Measurements from ENCODE around the gene ESAM.

Gene ESAM, protein sequence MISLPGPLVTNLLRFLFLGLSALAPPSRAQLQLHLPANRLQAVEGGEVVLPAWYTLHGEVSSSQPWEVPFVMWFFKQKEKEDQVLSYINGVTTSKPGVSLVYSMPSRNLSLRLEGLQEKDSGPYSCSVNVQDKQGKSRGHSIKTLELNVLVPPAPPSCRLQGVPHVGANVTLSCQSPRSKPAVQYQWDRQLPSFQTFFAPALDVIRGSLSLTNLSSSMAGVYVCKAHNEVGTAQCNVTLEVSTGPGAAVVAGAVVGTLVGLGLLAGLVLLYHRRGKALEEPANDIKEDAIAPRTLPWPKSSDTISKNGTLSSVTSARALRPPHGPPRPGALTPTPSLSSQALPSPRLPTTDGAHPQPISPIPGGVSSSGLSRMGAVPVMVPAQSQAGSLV

DNA sequence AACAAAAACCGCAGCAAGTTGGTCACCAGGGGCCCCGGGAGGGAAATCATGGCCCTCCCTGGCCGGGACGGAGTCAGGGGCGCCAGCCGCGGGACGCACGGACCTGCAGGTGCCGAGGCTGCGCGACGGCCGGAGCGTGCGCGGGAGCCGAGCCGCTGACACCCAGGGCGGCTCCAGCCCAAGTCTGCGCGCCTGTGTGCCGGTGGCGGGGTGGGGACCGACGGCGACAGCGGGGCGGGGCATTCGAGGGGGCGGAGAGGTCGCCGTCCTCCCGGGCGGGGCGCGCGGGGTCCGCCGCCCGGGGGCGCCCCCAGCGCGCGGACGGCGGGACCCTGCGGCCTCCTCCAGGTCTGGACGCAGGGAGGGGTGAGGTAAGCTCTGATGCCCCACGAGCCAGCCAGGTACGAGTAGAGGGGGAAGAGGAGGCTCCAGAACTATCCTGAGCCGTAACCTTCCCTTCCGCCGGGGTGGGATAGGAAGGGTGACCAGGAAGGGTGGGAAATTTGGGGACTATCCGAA lies at the start of gene ESAM:
ESAM (minus strand) TSS at position 186 of the 519 bp plus-strand sequence; CDS start at position 50, 136 bp downstream.
- no peak for DNase-seq

DNA sequence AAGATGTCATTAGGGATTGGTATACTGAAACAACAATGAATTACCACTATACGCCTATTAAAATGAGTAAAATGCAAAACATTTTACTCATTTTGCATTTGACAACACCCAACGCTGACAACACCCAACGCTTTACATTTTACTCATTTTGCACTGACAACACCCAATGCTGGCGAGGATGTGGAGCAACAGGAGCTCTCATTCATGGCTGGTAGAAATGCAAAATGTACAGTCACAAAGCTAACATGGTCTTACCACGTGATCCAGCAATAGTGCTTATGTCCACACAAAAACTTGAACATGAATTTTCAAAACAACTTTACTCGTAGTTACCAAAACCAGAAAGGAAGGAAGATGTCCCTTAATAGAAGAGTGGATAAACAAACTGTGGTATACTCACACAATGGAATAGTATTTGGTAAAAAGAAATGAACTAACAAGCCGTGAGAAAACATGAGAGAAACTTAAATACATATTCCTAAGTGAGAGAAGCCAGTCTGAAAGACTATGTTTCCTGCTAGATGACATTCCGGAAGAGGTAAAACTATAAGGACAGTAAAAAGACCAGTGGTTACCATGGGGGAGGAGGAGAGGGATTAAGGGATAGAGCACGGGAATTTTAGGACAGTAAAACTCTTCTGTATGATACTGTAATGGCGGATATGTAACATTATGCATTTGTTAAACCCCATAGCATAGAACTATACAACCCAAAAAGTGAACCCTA lies 49.5 kb upstream of the ESAM start:
- no peak for DNase-seq

DNA sequence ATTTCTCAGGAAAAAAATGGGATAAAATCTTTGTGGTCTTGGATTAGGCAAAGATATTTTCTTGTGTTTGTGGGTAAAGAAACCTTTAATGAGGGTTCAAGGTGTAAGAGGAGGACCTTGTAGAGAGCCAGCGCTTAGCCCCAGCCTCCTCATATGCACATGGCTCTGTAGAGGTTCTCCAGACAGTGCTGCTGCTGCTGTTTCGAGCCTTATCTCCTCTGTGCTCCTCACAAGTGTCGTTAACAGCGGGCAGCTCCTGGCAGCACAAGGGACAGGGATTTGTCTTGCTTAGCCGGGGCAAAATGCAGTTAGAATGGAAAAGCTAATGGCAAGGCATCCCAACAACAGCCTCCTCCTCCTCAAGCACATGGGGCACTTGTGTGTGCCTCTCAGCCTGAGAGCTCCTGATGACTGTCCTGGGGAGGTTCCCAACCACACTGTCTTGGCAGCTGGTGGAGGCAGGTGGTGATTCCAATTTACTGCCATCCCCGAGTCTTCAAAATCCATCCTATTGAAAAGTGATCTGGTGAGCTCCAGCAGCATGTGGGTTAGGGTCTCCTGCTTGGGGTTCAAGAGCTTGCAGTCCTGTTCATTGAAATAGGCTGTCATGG lies 45.7 kb upstream of the ESAM start:
- DNase-seq = no peak

DNA sequence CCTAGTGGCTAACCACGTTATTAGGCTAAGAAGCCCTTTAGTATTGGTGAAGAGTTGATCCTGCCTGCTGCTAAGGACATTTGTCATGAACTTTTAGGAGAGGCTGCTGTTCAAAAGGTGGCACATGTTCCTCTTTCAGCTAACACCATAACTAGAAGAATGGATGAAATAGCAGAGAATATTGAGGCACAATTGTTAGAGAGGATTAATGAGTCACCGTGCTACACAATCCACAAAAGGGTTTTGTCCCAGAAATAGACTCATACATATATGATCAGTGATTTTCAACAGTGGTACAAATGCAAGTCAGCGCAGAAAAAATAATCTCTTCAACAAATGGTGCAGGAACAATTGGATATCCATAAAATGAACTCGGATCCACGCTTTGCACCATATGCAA lies 45.1 kb upstream of the ESAM start:
- DNase-seq = no peak

DNA sequence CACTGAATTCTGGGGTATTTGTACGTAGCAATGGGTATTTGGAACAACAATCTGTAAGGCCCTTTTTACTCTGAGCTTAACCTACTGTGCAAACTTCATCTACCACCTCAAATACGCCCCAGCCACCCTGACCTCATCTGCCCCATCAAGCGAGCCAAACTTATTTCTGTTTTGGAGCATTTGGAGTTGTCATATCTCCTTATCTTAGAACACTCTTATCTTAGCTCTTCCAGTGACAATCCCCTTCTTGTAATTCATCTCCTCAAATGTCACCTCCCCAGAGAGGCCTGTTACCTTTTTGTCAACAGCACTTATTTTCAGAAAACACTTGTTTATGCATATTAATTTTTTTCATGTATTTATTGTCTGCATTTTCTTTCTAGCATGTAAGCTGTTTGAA lies 42.8 kb upstream of the ESAM start:
- no peak for DNase-seq

DNA sequence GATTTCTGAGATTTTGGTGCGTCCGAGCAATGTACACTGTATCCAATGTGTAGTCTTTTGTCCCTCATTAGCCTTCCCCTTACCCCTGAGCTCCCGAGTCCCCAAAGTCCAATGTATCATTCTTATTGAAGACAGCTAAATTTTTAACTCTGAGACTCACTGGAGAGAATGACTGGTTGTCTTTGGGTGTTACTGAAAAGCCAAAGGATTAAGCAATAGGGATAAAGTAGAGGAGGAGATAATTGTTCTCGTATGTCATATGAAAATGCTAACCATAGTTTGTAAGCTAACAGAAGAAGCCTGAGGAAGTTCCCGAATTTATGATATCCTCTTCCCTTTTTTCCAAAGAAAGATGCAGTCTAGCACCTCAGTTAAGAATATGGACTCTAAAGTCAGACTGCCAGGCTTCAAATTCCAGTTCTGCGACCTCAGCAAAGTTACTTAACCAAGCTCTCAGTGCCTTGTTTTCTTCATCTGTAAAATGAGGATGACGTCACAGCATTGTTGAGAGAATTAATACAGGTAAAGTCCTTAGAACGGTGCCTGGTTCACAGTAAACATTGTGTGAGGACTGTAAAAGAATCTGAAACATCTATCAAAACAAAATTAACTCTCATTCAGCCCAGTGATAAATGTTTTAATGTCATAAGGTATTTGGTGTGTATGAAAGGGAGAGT lies 39.7 kb upstream of the ESAM start:
- DNase-seq = no peak

DNA sequence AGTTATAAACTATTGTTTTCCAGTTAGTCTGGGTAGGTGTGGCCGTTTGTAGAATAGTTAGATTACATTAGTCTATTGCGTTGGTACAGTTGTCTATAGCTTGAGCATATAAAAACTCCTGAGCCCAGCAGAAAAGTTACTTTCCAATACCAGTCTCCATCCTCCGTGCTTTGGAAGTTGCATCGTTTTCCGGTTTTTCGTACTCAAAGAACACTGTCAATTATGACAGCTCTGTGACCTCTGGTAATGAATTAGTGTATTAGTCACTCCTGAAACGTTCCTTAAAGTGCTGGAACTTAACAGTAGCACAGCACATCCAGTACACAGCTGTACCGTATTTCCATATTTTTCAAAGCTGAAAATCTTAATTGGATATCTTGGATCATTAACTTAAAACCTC lies 38.9 kb upstream of the ESAM start:
- DNase-seq = no peak

DNA sequence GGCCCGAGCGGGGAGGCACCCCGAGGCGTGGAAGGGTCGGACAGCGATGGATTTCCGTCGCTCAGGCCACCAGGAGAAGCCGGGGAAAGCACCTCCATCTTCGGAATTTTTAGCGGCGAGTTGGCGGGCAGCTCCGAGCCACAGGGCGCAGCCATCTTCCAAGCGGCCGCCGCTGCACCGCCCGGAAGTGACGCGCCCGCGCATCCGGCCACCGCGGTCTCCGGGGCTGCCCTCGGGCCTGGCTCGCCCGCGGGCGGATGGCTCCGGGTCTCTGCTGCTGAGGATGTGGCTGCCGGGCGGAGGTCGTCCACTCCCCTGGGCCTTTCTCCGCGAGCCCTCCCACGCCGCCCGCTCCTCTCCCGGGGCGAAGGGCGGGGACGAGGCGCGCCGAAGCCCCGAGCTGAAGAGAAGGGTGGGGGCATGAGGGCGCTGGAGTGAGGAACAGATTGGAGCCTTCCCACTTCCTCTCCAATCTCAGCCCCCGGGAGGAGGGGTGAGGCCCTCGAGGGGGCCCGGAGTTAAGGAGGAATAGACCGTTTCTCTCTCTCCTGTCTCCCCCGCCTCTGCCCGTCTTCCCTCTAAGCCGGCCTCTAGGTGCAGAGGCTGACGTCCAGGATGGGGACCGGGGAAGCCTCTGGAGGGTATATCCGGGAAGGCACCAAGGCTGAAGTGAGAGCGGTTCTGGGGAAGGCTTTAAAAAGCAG lies 38.3 kb upstream of the ESAM start, which contains the start of gene MSANTD2:
MSANTD2 (minus strand) TSS at position 181 of the 704 bp plus-strand sequence; CDS start at position 155, 26 bp downstream.
- peak; percentile 38 to 98 (median 81) for DNase-seq

DNA sequence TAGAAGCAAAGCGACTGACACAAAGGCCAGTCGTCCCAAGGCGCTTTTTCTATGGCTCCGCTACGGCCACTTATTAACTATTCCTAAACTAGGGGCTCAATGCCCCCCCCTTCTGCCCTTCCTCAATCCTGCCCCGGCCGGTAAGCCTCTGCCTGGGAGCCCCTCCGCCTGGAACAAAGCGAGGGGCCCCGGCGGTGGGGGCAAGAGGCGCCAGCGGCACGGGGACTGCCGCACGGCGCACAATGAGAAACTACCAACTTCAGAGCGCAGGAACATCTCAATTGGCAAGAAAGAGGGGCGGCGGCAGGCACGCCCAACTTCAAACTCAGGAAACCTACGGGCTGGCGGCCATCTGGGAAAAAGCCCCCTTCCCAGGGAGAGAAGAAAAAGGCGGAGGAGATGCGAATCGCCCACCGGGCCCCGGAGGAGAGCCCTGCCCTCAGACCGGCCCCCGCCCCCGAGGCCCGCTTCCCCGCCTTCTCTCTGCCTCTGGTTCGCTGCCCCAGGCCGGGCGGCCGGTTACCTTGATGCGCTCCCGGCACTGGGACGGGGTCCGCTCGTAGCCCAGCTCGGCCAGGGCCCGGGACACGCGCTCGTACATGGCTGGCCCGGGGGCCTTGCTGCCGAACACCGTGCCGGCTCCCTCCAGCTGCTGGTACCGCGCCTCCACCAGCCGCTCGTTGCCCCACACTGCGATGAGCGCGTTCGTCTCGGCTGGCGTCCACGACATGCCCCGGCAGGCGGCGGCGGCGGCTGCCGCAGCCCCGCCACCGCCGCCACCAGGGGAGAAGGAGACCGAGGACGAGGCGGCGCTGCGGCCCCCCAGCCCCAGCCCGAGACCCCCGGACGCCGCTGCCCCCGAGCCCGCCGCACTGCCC lies 37.5 kb upstream of the ESAM start:
- DNase-seq = peak in 18 of 56 donors; percentile 9 to 63 (median 32)

DNA sequence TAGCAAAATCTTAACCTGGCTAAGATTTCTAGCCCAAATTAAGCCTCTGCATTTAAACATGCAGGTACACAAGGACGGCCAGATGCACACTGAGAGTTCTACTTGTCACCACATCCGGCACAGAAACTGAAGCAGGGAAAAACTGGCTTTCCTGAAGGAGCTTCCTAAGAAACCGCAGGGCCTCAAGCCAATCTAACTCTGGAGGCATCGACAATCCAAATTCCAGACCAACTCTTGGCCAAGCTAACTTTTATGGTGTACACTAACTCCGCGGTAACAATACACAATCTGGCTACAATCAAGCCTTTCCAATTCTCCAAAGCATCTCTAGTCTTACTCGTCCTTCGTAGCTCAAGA lies 36.9 kb upstream of the ESAM start:
- DNase-seq = no peak

DNA sequence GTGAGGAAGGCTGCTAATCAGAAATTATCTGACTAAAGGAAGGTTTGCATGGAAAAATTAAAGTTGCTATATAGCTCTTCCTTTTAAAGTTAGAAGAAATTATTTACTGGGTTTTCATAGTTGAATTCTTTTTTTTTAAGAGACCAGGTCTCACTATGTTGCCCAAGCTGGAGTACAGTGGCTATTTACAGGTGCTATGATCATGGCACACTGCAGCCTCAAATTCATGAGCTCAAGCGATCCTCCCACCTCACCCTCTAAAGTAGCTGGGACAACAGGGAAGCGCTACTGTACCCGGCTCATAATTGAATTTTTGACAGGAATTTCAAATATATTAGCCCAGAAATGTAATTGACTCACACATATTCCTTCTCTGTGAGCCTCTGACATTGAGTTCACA lies 34.2 kb upstream of the ESAM start:
- no peak for DNase-seq

DNA sequence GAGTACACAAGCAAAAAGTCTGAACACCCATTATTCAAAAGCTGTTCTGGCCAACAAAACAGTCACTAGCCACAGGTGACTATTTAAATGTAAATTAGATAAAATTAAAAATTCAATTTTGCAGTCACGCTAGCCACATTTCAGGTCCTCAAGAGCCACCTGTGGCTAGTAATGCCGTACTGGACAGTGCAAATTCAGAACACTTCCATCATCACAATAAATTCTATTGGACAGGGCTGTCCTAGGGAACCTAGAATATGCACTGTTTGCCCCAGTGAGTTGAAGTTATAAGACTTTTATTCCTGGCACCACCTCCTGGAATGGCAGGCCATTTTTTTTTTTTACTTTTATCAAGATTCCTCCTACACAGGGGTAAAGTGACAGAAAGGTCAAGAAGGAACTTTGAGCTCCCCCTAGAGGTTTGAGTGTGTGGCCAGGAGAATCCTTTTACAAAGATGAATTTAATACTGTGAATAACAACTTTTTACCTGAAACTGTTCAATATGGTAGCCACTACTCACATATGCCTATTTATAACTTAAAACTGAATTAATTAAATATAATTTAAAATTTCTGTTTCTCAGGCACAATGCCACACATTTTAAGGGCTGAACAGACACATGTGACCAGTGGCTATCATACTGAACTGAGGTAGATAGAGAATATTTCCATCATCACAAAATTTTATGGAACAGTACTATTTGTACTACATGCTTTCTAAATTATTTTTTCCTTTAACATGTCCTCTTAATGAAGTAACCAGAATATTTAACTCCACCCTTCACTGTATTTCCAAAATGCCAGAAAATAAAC lies 31.6 kb upstream of the ESAM start:
- peak in 2 of 56 donors; percentile 1 to 3 for DNase-seq

DNA sequence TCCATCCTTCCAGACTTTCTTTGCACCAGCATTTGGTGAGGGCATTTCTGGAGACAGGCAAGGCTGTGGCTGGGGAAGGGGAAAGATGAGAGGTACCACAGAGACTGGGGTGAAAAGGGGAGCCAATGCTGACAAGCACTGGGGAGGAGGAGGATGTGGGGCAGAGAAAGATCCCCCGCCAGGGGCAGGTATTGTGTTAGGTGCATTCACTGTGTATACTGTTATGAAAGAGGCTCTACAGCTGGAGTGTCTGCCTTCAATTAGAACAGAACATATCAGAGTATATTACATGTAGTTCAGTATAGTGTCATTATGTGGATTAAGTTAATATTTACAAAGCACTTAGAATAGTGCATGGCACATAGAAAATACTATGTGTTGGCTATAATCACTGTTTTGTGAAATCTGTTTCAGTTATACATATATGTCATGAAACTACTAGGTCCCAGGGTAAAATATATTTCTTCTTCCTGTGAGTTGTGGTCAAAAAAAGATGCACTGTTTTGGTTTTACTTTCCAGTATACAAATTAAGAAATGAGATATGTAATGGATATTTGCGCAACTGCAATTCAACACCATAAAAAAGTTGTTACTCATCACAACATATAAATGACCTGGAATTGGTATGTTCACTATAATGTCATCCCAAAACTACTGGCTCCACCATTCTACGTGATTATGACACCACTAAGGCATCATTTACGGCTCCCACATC lies 29.7 kb upstream of the ESAM start:
- DNase-seq = no peak

DNA sequence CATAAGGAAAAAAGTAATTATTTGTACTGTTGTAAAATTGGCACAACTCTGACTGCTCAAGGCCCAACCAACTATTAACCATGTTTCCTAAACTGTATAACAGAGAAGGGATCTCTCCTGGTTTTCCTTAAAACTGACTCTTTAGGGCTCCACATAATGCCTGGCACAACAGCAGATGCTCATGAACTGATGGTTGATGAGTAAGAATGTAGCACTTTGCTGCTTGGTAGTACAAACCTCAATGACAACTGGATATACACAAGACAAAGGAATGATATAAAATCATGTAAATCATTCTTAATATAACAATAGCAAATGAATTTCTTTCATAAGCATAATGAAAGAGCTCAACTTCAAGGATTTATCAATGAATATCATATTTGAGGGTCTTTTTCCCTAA lies 26.4 kb upstream of the ESAM start:
- DNase-seq = no peak

DNA sequence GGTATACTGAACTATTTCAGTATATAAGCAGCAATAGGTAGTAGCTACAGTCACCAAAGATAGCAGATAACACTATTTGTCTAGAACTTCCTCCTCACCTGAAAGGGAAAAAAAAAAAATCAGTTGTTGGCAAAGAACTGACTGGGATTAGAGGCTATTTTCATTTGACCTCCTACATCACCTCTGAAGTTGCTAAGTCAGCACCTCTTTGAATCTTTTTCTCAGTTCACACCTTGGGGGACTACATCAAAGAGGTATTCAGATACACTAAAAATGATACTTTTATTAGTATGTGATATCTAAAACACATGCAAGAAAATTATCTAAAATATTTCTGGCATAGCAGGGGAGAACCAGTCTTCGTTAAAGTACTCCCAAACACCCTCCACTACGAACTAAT lies 22.0 kb upstream of the ESAM start:
- no peak for DNase-seq

DNA sequence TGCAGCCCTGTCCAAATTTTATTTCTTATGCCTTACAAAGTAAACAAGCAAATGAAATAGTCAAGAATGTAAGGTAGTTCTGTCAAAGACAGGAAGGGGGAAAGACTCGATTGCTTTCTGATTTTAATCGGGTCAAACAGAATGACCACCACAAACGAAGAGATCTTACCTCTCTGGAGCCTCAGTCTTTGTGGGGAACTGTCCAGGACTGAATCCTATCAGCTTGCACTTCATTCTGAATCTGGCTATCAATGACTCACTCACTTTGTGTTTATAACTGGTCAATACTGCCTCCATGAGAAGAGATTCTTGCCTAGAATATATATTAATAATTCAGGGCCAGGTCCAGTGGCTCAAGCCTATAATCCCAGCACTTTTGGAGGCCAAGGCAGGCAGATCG lies 20.9 kb upstream of the ESAM start:
- no peak for DNase-seq

DNA sequence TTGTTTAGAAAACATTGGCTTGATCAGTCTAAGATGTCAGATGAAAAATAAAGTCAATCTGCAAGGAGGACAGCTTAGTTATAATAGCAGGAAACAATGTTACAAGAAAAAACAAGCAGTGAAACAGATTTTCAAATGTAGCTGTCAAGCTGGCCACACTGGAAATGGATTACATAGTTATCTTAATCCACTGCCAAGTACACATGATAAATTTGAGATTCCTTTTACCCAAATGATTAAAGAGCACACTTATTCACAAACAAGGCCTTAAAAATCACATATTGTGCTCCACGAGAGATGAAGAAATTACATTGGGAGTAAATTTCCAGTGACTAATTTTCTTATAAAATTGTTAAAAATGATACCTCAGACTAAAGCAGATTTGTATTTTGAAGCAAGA lies 17.5 kb upstream of the ESAM start:
- no peak for DNase-seq

DNA sequence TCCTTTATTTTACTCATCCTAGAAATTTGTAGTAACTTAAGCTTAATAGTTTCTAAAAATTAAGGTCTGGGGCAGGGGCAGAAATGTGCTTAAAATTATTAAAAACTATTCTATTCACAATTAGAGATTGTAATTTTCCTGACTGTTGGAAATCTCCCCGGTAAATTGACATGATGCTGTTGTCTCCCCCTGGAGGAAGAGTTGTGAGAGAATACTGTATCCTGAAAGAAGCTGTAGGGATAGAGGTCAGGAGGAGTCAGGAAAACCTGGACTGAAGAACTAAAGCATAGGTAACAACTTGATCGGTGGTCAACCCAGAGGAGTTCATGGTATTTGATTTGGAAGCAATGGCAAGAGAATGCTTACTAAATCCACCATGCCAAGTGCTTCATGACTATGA lies 16.2 kb upstream of the ESAM start:
- DNase-seq = no peak
